Upper lobe of left lung (tissue), 4 donors: ENCODE results near the gene XIRP1.
A peak's percentile ranks its signal among the peaks of the same experiment; 100 is the strongest.

Experiments
- POLR2A ChIP-seq, 4 donors: fragments of 450-650 bp; IDR thresholded peaks; one replicate each; pipeline ENCODE4 v1.5.1; 2016 to 2017; ENCODE audit warnings: antibody characterized with exemption in 4 of 4, mild to moderate bottlenecking in 2 of 4
- POLR2AphosphoS5 ChIP-seq, 2 donors: sonication (generic); formaldehyde crosslinking; IDR thresholded peaks; one replicate each; pipeline ENCODE4 v1.5.1; 2017; ENCODE audit warnings: antibody characterized with exemption in 2 of 2
- TF ChIP-seq, protein P1 (sequence below), 6 experiments: fragments of 450-650 bp in 4 of 6; fragments of 200-600 bp in 2 of 6; sonication (generic) in 2 of 6; IDR thresholded peaks; one replicate each; pipeline ENCODE4 v1.5.1; 2016 to 2019; ENCODE audit warnings: antibody characterized with exemption in 6 of 6

GRCh38 chr3:39149498-39150147 lies 42.8 kb downstream of the XIRP1 start:
- TF ChIP-seq POLR2AphosphoS5 (IDR thresholded peaks at IDR 0.05) (peak; percentile 14 to 29), POLR2A (IDR thresholded peaks at IDR 0.05) (peak in 1 of 4 donors; percentile 10)
- TF ChIP-seq, protein P1, sequence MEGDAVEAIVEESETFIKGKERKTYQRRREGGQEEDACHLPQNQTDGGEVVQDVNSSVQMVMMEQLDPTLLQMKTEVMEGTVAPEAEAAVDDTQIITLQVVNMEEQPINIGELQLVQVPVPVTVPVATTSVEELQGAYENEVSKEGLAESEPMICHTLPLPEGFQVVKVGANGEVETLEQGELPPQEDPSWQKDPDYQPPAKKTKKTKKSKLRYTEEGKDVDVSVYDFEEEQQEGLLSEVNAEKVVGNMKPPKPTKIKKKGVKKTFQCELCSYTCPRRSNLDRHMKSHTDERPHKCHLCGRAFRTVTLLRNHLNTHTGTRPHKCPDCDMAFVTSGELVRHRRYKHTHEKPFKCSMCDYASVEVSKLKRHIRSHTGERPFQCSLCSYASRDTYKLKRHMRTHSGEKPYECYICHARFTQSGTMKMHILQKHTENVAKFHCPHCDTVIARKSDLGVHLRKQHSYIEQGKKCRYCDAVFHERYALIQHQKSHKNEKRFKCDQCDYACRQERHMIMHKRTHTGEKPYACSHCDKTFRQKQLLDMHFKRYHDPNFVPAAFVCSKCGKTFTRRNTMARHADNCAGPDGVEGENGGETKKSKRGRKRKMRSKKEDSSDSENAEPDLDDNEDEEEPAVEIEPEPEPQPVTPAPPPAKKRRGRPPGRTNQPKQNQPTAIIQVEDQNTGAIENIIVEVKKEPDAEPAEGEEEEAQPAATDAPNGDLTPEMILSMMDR (IDR thresholded peaks at IDR 0.05), result no peak
